Measurements from ENCODE around the gene POU2F1.

The POU2F1 gene

GRCh38 chr1:167442854-167443565 is 222.3 kb downstream of the POU2F1 start:
- DNase-seq (ENCODE audit: low read depth), result no peak

GRCh38 chr1:167443757-167444156 is 223.1 kb downstream of the POU2F1 start:
- no peak for DNase-seq (ENCODE audit: low read depth)

DNA sequence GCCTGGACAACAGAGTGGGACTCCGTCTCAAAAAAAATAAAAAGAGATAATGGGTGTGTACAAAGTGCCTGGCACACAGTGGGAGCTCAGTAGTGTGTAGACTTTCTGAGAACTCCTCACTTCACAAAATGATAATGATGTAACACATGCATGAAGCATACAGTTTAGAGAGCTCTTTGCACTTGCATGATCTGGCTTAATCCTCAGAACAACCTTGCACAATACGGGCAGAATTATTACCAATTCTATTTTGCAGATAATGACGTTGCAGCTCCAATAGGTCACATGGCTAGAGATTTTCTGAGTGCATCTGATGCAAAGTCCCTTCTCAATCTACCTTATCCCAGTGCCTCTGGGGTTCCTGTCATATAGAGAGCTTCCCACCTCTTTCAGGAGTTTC is 226.3 kb downstream of the POU2F1 start:
- DNase-seq (ENCODE audit: low read depth), result no peak

GRCh38 chr1:167447521-167448136 is 226.9 kb downstream of the POU2F1 start:
- DNase-seq (ENCODE audit: low read depth), result peak; percentile 33

GRCh38 chr1:167450843-167451242 is 230.2 kb downstream of the POU2F1 start:
- no peak for DNase-seq (ENCODE audit: low read depth)

DNA sequence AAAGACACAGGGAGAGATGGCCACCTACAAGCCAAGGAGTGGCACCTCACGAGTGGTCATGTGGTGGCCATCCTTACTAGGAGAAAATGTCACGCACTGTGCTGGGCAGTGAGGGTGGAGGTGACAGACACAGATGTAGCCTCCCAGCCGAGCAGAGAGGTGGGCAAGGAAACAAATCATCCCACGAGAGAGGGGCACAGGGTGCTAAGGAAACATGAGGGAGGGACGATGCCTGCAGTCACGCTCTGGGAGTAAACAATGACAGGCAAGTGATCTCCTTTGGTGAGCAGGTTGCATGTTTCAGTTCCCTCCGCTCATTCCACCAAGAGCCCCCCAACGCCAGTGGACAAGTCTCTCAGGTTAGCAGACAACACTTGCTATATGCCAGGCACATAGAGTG is 231.8 kb downstream of the POU2F1 start:
- no peak for DNase-seq (ENCODE audit: low read depth)

GRCh38 chr1:167453123-167453522 is 232.4 kb downstream of the POU2F1 start:
- DNase-seq (ENCODE audit: low read depth), result no peak

DNA sequence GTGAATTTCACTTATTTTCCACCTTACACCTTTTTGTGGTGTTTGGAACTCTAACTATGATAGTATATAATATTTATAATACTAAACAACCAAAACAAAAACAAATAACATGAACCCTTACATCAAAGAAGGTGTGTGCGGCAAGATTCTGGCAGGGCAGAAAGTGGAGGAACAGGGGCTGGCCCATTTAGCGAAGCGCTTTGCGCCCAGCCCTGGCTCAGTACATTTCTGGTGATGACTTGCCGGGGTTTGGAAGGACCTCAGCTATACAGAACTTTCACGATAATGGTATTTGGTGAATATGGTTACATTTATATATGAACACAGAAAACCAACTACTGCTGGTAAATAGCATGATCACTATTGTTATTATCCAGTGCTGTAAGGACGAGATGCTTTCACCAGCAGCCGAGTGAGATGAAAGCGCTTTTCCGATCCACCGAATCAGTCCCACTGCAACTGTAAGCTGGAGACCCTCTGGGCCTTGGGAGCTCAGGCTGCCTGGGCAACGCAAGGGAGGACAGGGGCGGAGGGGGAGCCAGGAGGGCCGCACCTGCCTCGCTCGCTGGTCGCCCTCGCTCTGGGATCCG is 233.7 kb downstream of the POU2F1 start:
- no peak for DNase-seq (ENCODE audit: low read depth)

DNA sequence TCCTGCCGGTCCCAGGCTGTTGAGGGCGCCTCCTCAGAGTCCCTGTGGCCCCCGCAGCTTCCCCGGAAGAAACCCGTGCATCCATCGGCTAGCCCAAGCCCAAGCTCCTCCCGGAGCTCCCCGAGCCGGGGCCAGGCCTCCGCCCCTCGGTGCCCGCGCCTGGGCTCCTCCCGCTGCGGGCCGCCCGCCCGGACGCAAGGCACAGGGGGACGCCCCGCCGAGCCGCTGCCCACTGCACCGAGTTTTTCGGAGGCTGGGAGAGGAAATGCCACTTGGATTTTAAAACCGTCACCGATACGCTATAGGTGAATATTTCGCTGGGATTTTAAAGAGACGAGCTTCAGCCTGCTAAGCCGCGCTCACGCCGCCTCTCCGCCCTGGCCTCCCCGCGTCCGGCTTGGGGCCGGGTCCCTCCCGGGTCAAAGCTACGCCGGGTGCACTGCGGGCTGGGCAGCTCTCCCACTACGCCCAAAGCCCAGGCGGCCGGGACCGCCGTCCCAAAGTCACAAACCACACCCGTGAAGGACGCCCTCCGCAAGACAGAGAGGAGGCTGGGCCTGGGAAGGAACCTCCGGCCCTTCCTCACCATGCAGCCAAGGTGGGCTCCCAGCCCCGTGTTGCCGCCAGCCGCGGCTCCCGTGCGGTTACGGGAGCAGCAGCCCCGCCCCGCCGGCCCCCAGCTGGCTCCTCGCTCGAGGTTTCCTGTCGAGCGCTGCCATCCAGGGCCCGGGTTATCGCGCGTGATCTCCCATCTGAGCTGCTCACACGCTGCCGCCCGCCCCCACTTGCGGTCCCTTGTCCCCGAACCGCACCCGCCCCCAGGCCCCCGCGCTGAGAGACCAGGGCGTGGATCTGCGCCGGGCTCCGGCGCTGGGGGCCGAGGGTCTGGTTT is 234.5 kb downstream of the POU2F1 start:
- peak; percentile 51 for DNase-seq (ENCODE audit: low read depth)

- no peak for DNase-seq (ENCODE audit: low read depth)
Measured at GRCh38 chr1:167455786-167456446, 235.2 kb downstream of the POU2F1 start.

DNA sequence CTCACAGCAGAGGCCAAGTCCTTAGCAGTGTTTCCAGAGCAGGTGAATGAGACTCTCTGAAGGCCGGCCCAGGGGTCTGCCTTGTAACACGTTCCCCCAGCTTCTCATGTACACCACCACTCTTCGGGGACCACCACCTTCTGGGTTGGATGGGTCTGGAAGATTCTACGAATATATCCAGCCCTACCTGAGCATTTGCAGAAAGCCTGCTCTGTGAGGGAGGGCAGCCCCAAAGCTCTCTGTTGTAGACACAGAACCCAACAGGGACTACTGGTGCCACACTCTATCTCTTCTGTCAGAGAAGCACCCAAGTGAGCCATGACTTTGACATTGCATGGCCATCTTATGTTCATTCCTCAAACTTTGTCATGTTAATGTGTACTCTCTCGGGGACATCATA is 235.8 kb downstream of the POU2F1 start:
- no peak for DNase-seq (ENCODE audit: low read depth)

DNA sequence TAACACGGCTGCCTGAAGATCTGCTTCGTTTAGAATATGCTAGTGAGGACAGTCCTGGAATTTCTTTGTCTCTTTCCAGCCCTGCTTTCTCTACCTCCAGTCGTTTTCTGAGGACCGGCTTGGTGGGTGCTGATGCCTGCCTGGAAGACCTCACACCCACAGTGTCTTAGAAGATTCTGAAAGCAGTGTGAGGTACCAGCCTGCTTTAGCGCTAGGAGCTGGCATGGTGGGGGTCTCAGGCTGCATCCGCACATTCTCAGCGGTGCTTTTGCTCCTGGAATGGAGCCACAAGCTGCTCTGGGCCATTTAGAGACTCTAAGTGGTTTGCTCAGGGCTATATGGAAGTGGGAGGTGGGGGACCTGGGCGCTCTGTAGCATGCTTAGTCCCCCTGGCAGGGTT is 236.2 kb downstream of the POU2F1 start:
- no peak for DNase-seq (ENCODE audit: low read depth)

DNA sequence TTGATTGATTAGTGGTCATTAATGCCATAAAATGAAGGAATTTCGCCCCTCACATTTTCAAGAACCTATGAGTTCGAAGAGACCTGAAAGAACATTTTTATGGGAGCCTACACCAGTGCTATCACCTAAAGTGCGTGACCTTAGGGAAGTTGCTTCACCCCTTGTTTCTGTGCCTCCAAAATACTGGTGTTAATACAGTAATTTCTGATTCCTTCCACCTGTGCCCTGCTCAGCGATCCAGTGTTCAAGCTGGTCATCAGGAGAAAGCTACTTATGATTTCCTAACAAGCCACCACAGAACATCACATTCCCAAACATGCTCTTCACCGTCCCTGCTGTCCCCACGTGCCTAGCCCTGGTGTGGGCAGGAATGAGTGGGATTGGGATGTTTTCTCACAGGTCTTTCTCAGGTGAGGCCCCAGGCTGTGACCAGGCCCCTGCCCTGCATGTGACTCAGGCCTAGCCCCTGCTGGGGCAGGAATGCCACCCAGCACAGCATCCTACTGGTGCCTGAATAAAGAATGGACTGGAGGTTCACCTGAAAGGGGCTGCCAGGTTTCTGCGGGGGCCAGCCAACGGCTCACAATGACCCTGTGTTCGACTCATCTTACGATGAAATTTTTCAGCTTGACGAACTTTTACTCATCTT is 237.4 kb downstream of the POU2F1 start:
- DNase-seq (ENCODE audit: low read depth), result no peak

DNA sequence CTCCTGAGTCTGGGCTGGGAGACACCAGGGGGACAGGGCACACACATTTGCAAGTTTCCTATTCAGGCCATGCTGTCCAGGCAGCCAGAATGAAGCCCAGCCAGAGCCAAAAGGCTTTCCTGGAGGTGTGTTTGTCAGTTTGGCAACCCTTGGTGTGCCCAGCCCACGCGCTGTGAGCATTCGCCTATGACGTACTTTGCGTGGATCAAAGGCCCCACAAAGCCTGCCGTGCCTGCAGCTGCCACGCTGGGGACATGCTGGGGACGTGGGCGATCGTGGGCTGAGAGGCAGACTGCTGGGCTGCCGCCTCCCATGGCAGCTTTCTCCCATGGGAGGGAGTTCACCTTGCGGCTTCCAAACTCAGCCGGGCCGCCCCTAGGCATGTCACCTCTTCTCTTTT is 240.2 kb downstream of the POU2F1 start:
- DNase-seq (ENCODE audit: low read depth), result no peak

DNA sequence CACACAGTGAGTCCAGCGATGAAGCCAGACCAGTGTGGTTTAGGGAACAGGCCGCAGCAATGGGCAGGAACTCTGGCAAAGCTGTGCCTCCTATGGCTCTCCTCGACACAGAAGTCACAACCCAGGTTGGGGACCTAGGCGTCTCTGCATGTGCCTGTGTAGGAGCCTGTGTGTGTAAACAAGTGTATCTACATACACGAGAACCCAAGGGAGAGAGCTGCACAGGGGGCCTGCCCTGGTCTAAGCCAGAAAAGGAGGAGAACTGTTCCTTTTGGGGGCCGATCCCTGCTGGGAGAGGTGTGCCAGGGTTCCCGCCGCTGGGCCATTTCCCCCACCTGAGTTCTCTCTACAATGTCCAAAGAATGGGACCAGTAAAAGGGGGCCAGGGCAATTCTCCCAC is 241.7 kb downstream of the POU2F1 start:
- DNase-seq (ENCODE audit: low read depth), result no peak

DNA sequence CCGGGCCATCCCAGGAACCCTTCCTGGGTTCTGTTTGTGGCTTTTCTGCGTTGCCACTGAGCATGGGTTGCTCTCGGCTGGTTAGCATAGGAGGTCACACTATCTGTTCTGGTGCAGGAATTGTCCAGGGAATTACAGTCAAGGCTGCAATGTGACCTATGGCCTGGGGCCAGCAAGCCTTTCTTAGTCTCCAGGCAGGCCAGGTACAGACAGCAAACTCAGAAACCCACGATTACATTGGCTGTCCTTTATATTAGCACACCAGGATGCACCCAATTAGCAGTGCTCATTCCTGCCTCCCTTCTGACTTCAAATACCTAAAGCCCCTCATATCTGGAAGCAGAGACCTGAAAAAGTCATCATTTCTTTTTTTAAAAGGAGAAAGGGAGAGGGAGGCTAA is 242.4 kb downstream of the POU2F1 start:
- no peak for DNase-seq (ENCODE audit: low read depth)

- no peak for DNase-seq (ENCODE audit: low read depth)
Measured at GRCh38 chr1:167463875-167464575, 243.3 kb downstream of the POU2F1 start.

DNA sequence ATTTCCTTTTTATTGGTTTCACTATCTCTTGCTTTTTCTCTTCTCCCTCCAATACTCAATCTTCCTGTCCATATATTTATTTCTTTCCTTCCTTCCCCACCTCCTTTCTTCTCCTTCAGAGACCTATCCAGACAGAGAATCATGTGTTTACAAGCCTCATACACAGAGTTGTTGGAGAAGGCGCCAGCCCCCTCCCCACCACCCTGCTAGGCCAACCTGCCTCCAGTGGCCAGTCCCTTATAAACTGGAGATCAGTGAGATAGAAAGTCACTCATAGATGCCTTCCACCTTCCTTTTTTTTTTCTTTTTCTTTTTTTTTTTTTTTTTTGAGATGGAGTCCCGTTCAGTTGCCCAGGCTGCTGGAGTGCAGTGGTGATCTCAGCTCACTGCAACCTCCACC is 244.3 kb downstream of the POU2F1 start:
- no peak for DNase-seq (ENCODE audit: low read depth)

DNA sequence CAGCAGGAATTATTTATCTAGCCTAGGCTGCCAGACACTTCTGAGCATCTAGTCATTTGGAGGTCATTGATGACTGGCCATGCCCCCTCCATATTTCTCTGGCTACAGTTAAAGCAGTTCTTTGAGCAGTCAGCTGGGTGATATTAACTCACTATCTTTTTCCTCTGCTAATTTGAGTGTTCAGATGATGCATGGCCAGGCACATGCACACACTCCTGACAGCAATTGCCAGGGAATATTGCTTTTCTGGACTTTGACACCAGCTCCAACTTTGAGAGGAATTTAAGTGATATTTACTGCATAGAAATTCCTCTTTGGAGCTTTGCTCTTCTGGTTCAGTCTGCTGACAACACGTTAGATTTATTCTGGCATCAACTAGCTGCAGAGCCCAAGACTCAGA is 245.1 kb downstream of the POU2F1 start:
- no peak for DNase-seq (ENCODE audit: low read depth)

DNA sequence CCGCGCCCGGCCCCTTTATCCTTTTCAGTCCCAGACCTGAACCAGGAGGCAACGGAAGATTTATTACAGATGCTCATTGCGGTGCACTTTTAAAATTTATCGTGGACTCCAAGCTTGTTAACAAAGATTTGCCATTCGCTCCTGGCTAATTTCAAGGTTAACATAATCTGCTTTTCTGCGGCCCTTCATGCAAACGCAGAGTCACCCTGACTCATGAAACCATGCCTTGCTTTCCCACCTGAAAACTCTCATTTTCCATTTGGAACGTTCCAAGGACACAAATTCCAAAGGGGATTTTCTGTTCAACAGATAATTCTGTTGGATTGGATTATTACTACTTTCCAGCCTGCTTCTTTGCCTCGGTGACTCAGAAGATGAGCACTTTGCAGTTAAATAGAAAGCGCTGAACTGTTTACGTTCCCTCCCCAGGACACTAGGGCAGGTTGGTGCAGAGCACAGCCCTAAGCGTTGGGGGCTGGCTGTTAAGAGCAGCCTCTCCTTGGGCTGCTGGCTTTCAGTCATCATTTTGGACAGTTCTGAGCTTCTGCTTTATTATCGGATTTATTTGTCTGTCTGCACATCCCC is 246.5 kb downstream of the POU2F1 start:
- no peak for DNase-seq (ENCODE audit: low read depth)

DNA sequence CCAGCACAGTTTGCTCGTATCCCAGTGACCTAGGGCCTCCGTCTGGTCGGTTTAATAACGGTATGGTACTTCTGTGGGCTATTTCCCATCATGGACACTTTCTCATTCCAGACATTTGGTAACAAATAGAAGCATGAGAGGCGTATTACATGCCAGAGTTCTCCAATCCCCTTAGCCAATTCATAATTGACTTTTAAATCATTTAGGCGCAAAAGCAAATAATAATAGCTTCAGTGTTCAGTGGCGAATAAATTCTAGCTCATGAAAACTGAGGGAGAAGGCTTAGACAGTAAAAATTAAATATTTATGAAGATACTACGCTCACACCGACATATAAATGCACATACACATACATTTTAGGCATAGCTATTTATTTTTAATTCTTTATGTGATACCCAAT is 247.1 kb downstream of the POU2F1 start:
- no peak for DNase-seq (ENCODE audit: low read depth)

Measured in stimulated activated CD8-positive, alpha-beta memory T cell treated with anti-CD3 and anti-CD28 coated beads, Interleukin-7, amount 100 ng/mL, for 24 hours (primary cell).